Type B pancreatic cell (in vitro differentiated cells): ENCODE measurements around the gene MRGPRF. TPM values are rescaled to one million over a fixed set of nuclear protein-coding genes. Genes with fewer than 3 reads are reported as not detected.

Source experiments
- DNase-seq: peaks from one replicate; pipeline ENCODE4 v3.0.0; 2021; ENCODE audit warnings: mixed read lengths; ENCODE audit not compliant: unreplicated experiment; ENCODE audit errors: extremely low spot score
- H3K27ac Mint-ChIP-seq: 2 replicates; pipeline ENCODE4 v1.8.0; 2021; ENCODE audit warnings: mild to moderate bottlenecking, mixed read lengths
- H3K27me3 Mint-ChIP-seq: 2 replicates; pipeline ENCODE4 v1.8.0; 2021; ENCODE audit warnings: mixed read lengths
- H3K36me3 Mint-ChIP-seq: 2 replicates; pipeline ENCODE4 v1.8.0; 2021; ENCODE audit warnings: mixed read lengths
- H3K4me1 Mint-ChIP-seq: one replicate; pipeline ENCODE4 v1.8.0; 2021; ENCODE audit warnings: mixed read lengths; ENCODE audit not compliant: unreplicated experiment
- H3K4me3 Mint-ChIP-seq: 2 replicates; pipeline ENCODE4 v1.8.0; 2021; ENCODE audit warnings: mild to moderate bottlenecking, mixed read lengths
- H3K9me3 Mint-ChIP-seq: 2 replicates; pipeline ENCODE4 v1.8.0; 2021; ENCODE audit warnings: mixed read lengths
- CTCF ChIP-seq: fragments of 200-600 bp; sonication (generic); conservative IDR thresholded peaks from 2 replicates; pipeline ENCODE4 v1.5.0; 2021; ENCODE audit warnings: antibody characterized with exemption, mild to moderate bottlenecking
- total RNA-seq: library from RNA; stranded (reverse); gene quantifications from 2 replicates; pipeline ENCODE4 v1.2.1, GENCODE V29; 2021; ENCODE audit warnings: low replicate concordance

Gene MRGPRF
- total RNA-seq, 1 donor from 2014 or later = 1.4 TPM

DNA sequence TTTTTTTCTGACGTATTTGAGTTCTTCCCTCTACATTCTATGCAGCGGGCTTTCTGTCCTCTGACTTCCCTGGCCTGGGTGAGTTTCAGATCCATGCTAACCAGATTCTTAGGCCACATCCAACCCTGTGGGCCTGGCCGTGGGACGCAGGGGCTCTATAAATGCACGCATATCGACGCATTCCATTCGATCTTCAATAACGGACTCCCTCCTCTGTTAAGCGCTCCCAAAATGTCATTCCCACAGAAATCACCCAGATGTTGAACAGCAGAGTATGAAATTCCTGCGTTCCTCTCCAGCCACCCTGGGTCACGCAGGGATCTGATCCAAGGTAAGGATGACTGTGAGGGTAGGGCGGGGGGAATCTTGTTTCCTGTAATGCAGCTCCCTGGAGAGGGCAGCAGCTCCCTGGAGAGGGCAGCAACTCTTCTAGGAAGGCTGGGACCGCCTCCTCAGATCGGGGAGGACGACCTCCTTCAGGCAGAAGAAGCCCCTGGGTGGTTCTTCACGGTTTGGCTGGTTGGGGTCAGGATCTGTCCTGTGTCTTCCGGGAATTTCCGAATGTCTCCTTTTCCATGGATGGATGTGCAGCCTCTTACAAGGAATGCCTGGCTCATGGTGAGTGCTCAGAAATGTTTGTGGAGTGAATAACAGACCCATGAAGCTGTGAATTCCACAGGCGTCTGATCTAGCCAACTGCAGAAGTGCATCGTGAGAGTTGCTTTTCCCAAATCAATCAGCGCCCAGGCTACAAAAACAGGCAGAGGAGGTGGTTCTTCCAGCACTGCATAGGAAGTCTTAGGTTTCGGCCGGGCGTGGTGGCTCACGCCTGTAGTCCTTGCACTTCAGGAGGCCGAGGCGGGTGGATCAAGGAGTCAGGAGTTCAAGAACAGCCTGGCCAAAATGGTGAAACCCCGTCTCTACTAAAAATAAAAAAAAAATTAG is 44.5 kb downstream of the MRGPRF start:
- no peak overlapping the region for H3K4me3 Mint-ChIP-seq
- no peaks in the 10 kb centered on the region for H3K36me3 Mint-ChIP-seq
- no peak for DNase-seq
- no peak overlapping the region for H3K27ac Mint-ChIP-seq
- H3K9me3 Mint-ChIP-seq = no peaks in the 10 kb centered on the region
- no peak for TF ChIP-seq CTCF
- no peaks in the 10 kb centered on the region for H3K27me3 Mint-ChIP-seq
- peaks cover 13% of the 10 kb centered on the region for H3K4me1 Mint-ChIP-seq

GRCh38 chr11:68966894-68967780 is 45.9 kb downstream of the MRGPRF start:
- H3K27me3 Mint-ChIP-seq = no peaks in the 10 kb centered on the region
- H3K36me3 Mint-ChIP-seq = no peaks in the 10 kb centered on the region
- DNase-seq = no peak
- no peaks in the 10 kb centered on the region for H3K9me3 Mint-ChIP-seq
- H3K4me1 Mint-ChIP-seq = no peaks in the 10 kb centered on the region
- no peak overlapping the region for H3K4me3 Mint-ChIP-seq
- H3K27ac Mint-ChIP-seq = no peak overlapping the region
- TF ChIP-seq CTCF = no peak

- Mint-ChIP-seq H3K27me3 (no peaks in the 10 kb centered on the region), H3K27ac (no peak overlapping the region), H3K4me1 (no peaks in the 10 kb centered on the region), H3K4me3 (no peak overlapping the region), H3K9me3 (no peaks in the 10 kb centered on the region), H3K36me3 (no peaks in the 10 kb centered on the region)
- no peak for DNase-seq
- no peak for TF ChIP-seq CTCF
Observed at GRCh38 chr11:68965901-68966853, 46.9 kb downstream of the MRGPRF start.

DNA sequence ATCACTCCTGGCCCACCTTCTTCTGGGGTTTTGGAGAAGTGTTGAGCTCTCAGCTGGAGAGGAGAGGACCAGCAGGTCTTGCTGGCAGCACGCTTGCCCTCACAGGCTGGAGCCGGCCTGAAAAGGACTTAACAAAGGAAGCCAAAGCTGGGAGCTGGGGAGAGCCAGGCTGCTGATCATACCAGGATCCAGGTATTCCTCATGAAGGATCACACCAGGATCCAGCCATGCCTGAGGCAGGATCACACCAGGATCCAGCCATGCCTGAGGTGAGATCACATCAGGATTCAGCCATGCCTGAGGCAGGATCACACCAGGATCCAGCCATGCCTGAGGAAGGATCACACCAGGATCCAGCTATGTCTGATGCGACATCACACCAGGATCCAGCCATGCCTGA is 49.3 kb downstream of the MRGPRF start:
- H3K36me3 Mint-ChIP-seq = no peaks in the 10 kb centered on the region
- H3K4me3 Mint-ChIP-seq = no peak overlapping the region
- DNase-seq = no peak
- no peaks in the 10 kb centered on the region for H3K9me3 Mint-ChIP-seq
- H3K27me3 Mint-ChIP-seq = no peaks in the 10 kb centered on the region
- TF ChIP-seq CTCF = no peak
- no peak overlapping the region for H3K27ac Mint-ChIP-seq
- no peaks in the 10 kb centered on the region for H3K4me1 Mint-ChIP-seq
